Smooth muscle cell (in vitro differentiated cells): ENCODE data around the gene CFAP70. TPM values are rescaled to one million over a fixed set of nuclear protein-coding genes. Genes with fewer than 3 reads are reported as not detected.

Experiments used
- DNase-seq: peaks from one replicate; lab custom pipeline; 2025; ENCODE audit not compliant: unreplicated experiment; lab: John Stamatoyannopoulos, UW
- H2AFZ ChIP-seq: fragments of 200-600 bp; sonication (generic); 2 replicates; pipeline ENCODE4 v1.6.0; 2016; ENCODE audit warnings: antibody characterized with exemption, low read depth, mild to moderate bottlenecking
- H3F3A ChIP-seq: fragments of 200-600 bp; sonication (generic); 2 replicates; pipeline ENCODE4 v1.6.0; 2017; ENCODE audit warnings: antibody characterized with exemption, low read depth
- H3K27ac ChIP-seq: fragments of 200-600 bp; sonication (generic); 2 replicates; pipeline ENCODE4 v1.5.1; 2016; ENCODE audit warnings: low read depth, mild to moderate bottlenecking
- H3K27me3 ChIP-seq: fragments of 200-600 bp; sonication (generic); 2 replicates; pipeline ENCODE4 v1.6.1; 2016; ENCODE audit warnings: low read depth, mild to moderate bottlenecking
- H3K36me3 ChIP-seq: fragments of 200-600 bp; sonication (generic); 2 replicates; pipeline ENCODE4 v1.5.1; 2016; ENCODE audit warnings: low read depth
- H3K4me1 ChIP-seq: fragments of 200-600 bp; sonication (generic); 2 replicates; pipeline ENCODE4 v1.5.1; 2016; ENCODE audit warnings: low read depth
- H3K4me2 ChIP-seq: fragments of 200-600 bp; sonication (generic); 2 replicates; pipeline ENCODE4 v1.6.0; 2016; ENCODE audit warnings: mild to moderate bottlenecking
- H3K4me3 ChIP-seq: fragments of 200-600 bp; sonication (generic); 2 replicates; pipeline ENCODE4 v1.5.1; 2016; ENCODE audit warnings: mild to moderate bottlenecking
- H3K79me2 ChIP-seq: fragments of 200-600 bp; sonication (generic); 2 replicates; pipeline ENCODE4 v1.6.0; 2016; ENCODE audit warnings: low read depth, mild to moderate bottlenecking
- H3K9ac ChIP-seq: fragments of 200-600 bp; sonication (generic); 2 replicates; pipeline ENCODE4 v1.6.0; 2016; ENCODE audit warnings: low read depth
- H3K9me3 ChIP-seq: fragments of 200-600 bp; sonication (generic); replicated peaks from 2 replicates; pipeline ENCODE4 v1.5.1; 2016; ENCODE audit warnings: low read depth
- H4K20me1 ChIP-seq: fragments of 200-600 bp; sonication (generic); 2 replicates; pipeline ENCODE4 v1.6.0; 2016; ENCODE audit warnings: low read depth
- CTCF ChIP-seq: fragments of 200-600 bp; sonication (generic); IDR thresholded peaks from 2 replicates; pipeline ENCODE4 v1.5.1; 2017; ENCODE audit warnings: borderline replicate concordance, mild to moderate bottlenecking, antibody characterized with exemption; ENCODE audit not compliant: insufficient read depth, poor library complexity, severe bottlenecking
- WGBS: methylation state at CpG from one replicate; pipeline ENCODE4 v1.1.7; 2016; ENCODE audit warnings: low lambda C conversion rate; 5-methylcytosine and 5-hydroxymethylcytosine counted together
- polyA plus RNA-seq: library from polyadenylated mRNA; unstranded; fragments of >200 nt; fragmentation: Nextera tagmentation; extraction: Ambion mirVana; gene quantifications from 2 replicates; pipeline ENCODE4 v1.2.1, GENCODE V29; 2016
- total RNA-seq: library from RNA; depleted of rRNA; stranded (reverse); fragments of >200 nt; gene quantifications from 2 replicates; pipeline ENCODE4 v1.2.3, GENCODE V29; 2014

CFAP70 gene
- total and polyA plus RNA-seq, 2 experiments from 2014 or later, result 0.08 to 0.22 TPM

GRCh38 chr10:73246646-73247508, 111.8 kb downstream of the CFAP70 start, which contains the start of gene DNAJC9:
TSS of gene DNAJC9 (minus strand) at chr10:73247255. CDS start at chr10:73247189, 66 bp downstream.
- H3K9ac ChIP-seq, result peak within 1 kb of the TSS; percentile 57
- peaks cover 58% of the 10 kb centered on the region for H3K79me2 ChIP-seq
- no peaks in the 10 kb centered on the region for H4K20me1 ChIP-seq
- peaks cover 6% of the 10 kb centered on the region for H3K36me3 ChIP-seq
- peak within 1 kb of the TSS; percentile 72 for H3K27ac ChIP-seq
- no peak for TF ChIP-seq CTCF
- peaks cover 30% of the 10 kb centered on the region for H3K4me1 ChIP-seq
- DNase-seq, result peak; percentile 80
- WGBS, result under 1% methylated on average over 71 of the region's 78 CpGs
- peak within 1 kb of the TSS; percentile 67 for H2AFZ ChIP-seq
- H3F3A ChIP-seq, result peaks cover 24% of the 10 kb centered on the region
- H3K9me3 ChIP-seq, result no peaks in the 10 kb centered on the region
- no peaks in the 10 kb centered on the region for H3K27me3 ChIP-seq
- H3K4me3 ChIP-seq, result peak within 1 kb of the TSS; percentile 70
- peak within 1 kb of the TSS; percentile 93 for H3K4me2 ChIP-seq

GRCh38 chr10:73246322-73246645, 112.4 kb downstream of the CFAP70 start:
- peaks cover 24% of the 10 kb centered on the region for H3K4me1 ChIP-seq
- H3K36me3 ChIP-seq, result peaks cover 12% of the 10 kb centered on the region
- WGBS, result 2% methylated on average over 8 of the region's 8 CpGs
- TF ChIP-seq CTCF, result no peak
- H3K9ac ChIP-seq, result peak overlapping the region; percentile 57
- no peak for DNase-seq
- H3K4me2 ChIP-seq, result peak overlapping the region; percentile 93
- peak overlapping the region; percentile 70 for H3K4me3 ChIP-seq
- no peaks in the 10 kb centered on the region for H4K20me1 ChIP-seq
- no peaks in the 10 kb centered on the region for H3K9me3 ChIP-seq
- peaks cover 30% of the 10 kb centered on the region for H3F3A ChIP-seq
- H3K27ac ChIP-seq, result peak overlapping the region; percentile 72
- peak overlapping the region; percentile 67 for H2AFZ ChIP-seq
- H3K79me2 ChIP-seq, result peaks cover 53% of the 10 kb centered on the region
- H3K27me3 ChIP-seq, result no peaks in the 10 kb centered on the region

GRCh38 chr10:73244866-73245477, 113.7 kb downstream of the CFAP70 start:
- peak overlapping the region; percentile 70 for H3K4me3 ChIP-seq
- no peak overlapping the region for H2AFZ ChIP-seq
- peaks cover 16% of the 10 kb centered on the region for H3K36me3 ChIP-seq
- no peak for TF ChIP-seq CTCF
- peak overlapping the region; percentile 93 for H3K4me2 ChIP-seq
- H3K4me1 ChIP-seq, result peaks cover 21% of the 10 kb centered on the region
- no peaks in the 10 kb centered on the region for H4K20me1 ChIP-seq
- no peaks in the 10 kb centered on the region for H3K9me3 ChIP-seq
- WGBS, result 56% methylated on average over 8 of the region's 8 CpGs
- H3K27ac ChIP-seq, result peak overlapping the region; percentile 72
- peaks cover 42% of the 10 kb centered on the region for H3K79me2 ChIP-seq
- no peak for DNase-seq
- H3K9ac ChIP-seq, result no peak overlapping the region
- H3K27me3 ChIP-seq, result no peaks in the 10 kb centered on the region
- peaks cover 32% of the 10 kb centered on the region for H3F3A ChIP-seq
